Naive thymus-derived CD4-positive, alpha-beta T cell (primary cell): ENCODE data around the gene WWOX. TPM values are rescaled to one million over a fixed set of nuclear protein-coding genes. Genes with fewer than 3 reads are reported as not detected.

Source experiments
- ATAC-seq: fragments of 150-1000 bp; cut with Tn5 transposase; 2 replicates; pipeline ENCODE4 v1.10.0; 2021; ENCODE audit warnings: mild to moderate bottlenecking, moderate library complexity
- CTCF ChIA-PET: fragments of 350-600 bp; sonication (Branson Sonifier 250); formaldehyde crosslinking; loops from one replicate; lab custom pipeline; 2021; ENCODE audit warnings: antibody characterized with exemption; lab: Charles Lee
- POLR2A ChIA-PET: fragments of 350-600 bp; sonication (Branson Sonifier 250); formaldehyde crosslinking; loops from one replicate; lab custom pipeline; 2021; ENCODE audit warnings: antibody characterized with exemption, inconsistent platforms; lab: Charles Lee
- DNase-seq, 9 donors: peaks; one replicate each; pipeline versions ENCODE4 v3.0.0 to v3.0.0-alpha.2; 2020 to 2022; ENCODE audit warnings: mixed read lengths in 1 of 9
- H3K27ac ChIP-seq: one replicate; pipeline ENCODE4 v1.7.0; 2013; ENCODE audit warnings: mild to moderate bottlenecking, low read depth, low read length, moderate library complexity
- H3K27me3 ChIP-seq, 2 donors: one replicate each; pipeline ENCODE4 v1.7.0; 2013; ENCODE audit warnings: low read length in 2 of 2, mild to moderate bottlenecking in 2 of 2, moderate library complexity in 2 of 2; ENCODE audit not compliant: control insufficient read depth in 2 of 2, insufficient read depth in 2 of 2
- H3K36me3 ChIP-seq, 3 experiments: 1 replicate in 2 of 3; 2 replicates in 1 of 3; pipeline ENCODE4 v1.7.0; 2013; ENCODE audit warnings: low read length in 3 of 3, mild to moderate bottlenecking in 3 of 3, moderate library complexity in 1 of 3; ENCODE audit not compliant: insufficient read depth in 3 of 3, control insufficient read depth in 2 of 3
- H3K4me1 ChIP-seq, 2 donors: one replicate each; pipeline ENCODE4 v1.7.0; 2013; ENCODE audit warnings: low read length in 2 of 2, mild to moderate bottlenecking in 2 of 2, moderate library complexity in 1 of 2; ENCODE audit not compliant: control insufficient read depth in 2 of 2, insufficient read depth in 2 of 2
- H3K4me3 ChIP-seq: 2 replicates; pipeline ENCODE4 v1.7.0; 2013; ENCODE audit warnings: mild to moderate bottlenecking, low read length
- H3K9me3 ChIP-seq, 3 experiments: 1 replicate in 2 of 3; 2 replicates in 1 of 3; pipeline ENCODE4 v1.7.0; 2013; ENCODE audit warnings: low read length in 3 of 3; ENCODE audit not compliant: control insufficient read depth in 2 of 3
- H3K27ac Mint-ChIP-seq, 9 donors: one replicate each; pipeline ENCODE4 v1.8.0; 2020 to 2022; ENCODE audit warnings: mixed read lengths in 9 of 9, mild to moderate bottlenecking in 8 of 9, moderate library complexity in 5 of 9, inconsistent platforms in 2 of 9
- H3K27me3 Mint-ChIP-seq, 5 donors: one replicate each; pipeline ENCODE4 v1.8.0; 2021 to 2022; ENCODE audit warnings: mixed read lengths in 5 of 5, mild to moderate bottlenecking in 1 of 5
- H3K36me3 Mint-ChIP-seq, 5 donors: one replicate each; pipeline ENCODE4 v1.8.0; 2020 to 2022; ENCODE audit warnings: mixed read lengths in 5 of 5, mild to moderate bottlenecking in 3 of 5, inconsistent platforms in 1 of 5
- H3K4me1 Mint-ChIP-seq, 7 donors: one replicate each; pipeline ENCODE4 v1.8.0; 2020 to 2022; ENCODE audit warnings: mixed read lengths in 7 of 7, mild to moderate bottlenecking in 3 of 7, inconsistent platforms in 1 of 7
- H3K4me3 Mint-ChIP-seq, 10 donors: one replicate each; pipeline ENCODE4 v1.8.0; 2020 to 2022; ENCODE audit warnings: mild to moderate bottlenecking in 10 of 10, mixed read lengths in 10 of 10, moderate library complexity in 6 of 10, inconsistent platforms in 2 of 10
- H3K9me3 Mint-ChIP-seq, 11 donors: one replicate each; pipeline ENCODE4 v1.8.0; 2020 to 2022; ENCODE audit warnings: mixed read lengths in 11 of 11, mild to moderate bottlenecking in 4 of 11, inconsistent platforms in 1 of 11, moderate library complexity in 1 of 11
- intact Hi-C, 2 donors: fragments of 100-400 bp; cut with micrococcal nuclease; formaldehyde crosslinking; loops; one replicate each; pipeline ENCODE4 v1.15.1; 2023
- polyA plus RNA-seq, 2 donors: library from polyadenylated mRNA; unstranded; fragments of 300-500 nt; fragmentation: Illumina TruSeq; gene quantifications; one replicate each; pipeline ENCODE4 v1.2.3, GENCODE V29; 2021
- total RNA-seq, 6 experiments: library from RNA in 5 of 6; stranded (reverse) in 5 of 6; gene quantifications; 1 replicate in 5 of 6; 2 replicates in 1 of 6; pipeline ENCODE4 v1.2.3 and lab custom pipeline; 2021 to 2026

WWOX gene
- total and polyA plus RNA-seq, 7 experiments from 2014 or later, result 13.8 to 31.1 (median 20.8) TPM

DNA sequence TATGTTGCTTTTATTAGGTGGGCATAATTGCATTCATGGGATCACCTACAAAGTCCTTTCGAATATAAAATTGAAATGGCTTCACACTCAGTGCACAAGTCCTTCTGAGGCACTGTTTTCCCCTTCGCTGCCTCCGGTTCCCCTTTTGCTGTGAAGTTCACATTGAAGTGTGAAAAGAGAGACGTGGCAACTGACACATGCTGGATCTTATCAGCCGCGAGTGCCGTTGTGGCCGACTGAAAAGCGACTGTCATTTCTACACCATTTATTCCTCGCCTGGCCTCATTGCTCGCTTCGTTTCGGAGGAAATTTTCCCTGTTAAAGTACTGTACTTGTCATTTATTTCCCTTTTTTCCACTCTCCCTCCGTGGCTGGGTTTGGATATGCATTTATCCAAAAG lies 1077.6 kb downstream of the WWOX start:
- Mint-ChIP-seq H3K4me1 (peaks cover 0 to 12% (median 0%) of the 10 kb centered on the region in 7 donors), H3K36me3 (peaks cover 4 to 11% (median 8%) of the 10 kb centered on the region in 5 donors), H3K27me3 (peaks cover 0 to 9% (median 0%) of the 10 kb centered on the region in 5 donors), H3K9me3 (peaks cover 3 to 43% (median 10%) of the 10 kb centered on the region in 11 donors), H3K4me3 (no peak overlapping the region), H3K27ac (no peak overlapping the region)
- POLR2A ChIA-PET, result no interaction called here
- Histone ChIP-seq H3K4me1 (no peaks in the 10 kb centered on the region), H3K4me3 (no peak overlapping the region), H3K36me3 (no peaks in the 10 kb centered on the region), H3K27ac (no peak overlapping the region), H3K27me3 (no peaks in the 10 kb centered on the region), H3K9me3 (no peaks in the 10 kb centered on the region)
- ATAC-seq (peak; percentile 42), DNase-seq (no peak)
- intact Hi-C loops, result no loop called here
- CTCF ChIA-PET, result interaction anchor here (0.6 kb wide), 1 partner anchor 42 kb away, joined by 3 read pairs; no protein-coding TSS in a partner anchor

DNA sequence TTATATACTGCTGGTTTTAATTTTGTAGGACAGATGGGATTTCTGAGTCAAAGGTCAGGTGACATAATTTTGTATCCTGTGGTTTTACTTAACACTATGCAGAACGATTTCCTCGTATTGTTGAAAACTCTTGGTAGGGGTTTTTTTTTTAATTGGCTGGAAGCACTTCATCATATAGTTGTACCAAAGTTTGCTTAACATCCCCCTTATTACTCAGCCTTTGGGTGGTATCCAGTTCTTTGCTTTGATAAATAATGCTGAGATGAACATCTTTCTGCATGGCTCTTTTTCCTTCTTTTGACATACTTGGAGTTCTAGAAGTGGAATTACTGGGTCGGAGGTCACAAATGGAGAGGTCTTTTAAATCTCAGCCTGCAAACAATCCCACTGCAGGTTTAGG lies 1082.0 kb downstream of the WWOX start:
- no peak overlapping the region for H3K27ac ChIP-seq
- no peaks in the 10 kb centered on the region for H3K4me1 ChIP-seq
- H3K36me3 Mint-ChIP-seq, result peaks cover 2 to 6% (median 4%) of the 10 kb centered on the region in 5 donors
- no peak for ATAC-seq
- no peak overlapping the region for H3K27ac Mint-ChIP-seq
- intact Hi-C loops, result no loop called here
- H3K27me3 Mint-ChIP-seq, result peaks cover 0 to 7% (median 0%) of the 10 kb centered on the region in 5 donors
- peaks cover 0 to 34% (median 5%) of the 10 kb centered on the region in 11 donors for H3K9me3 Mint-ChIP-seq
- no peaks in the 10 kb centered on the region for H3K9me3 ChIP-seq
- ChIA-PET POLR2A (no interaction called here), CTCF (no interaction called here)
- H3K4me3 Mint-ChIP-seq, result no peak overlapping the region
- no peak overlapping the region for H3K4me3 ChIP-seq
- H3K27me3 ChIP-seq, result no peaks in the 10 kb centered on the region
- H3K4me1 Mint-ChIP-seq, result peaks cover 0 to 12% (median 0%) of the 10 kb centered on the region in 7 donors
- DNase-seq, result no peak
- H3K36me3 ChIP-seq, result no peaks in the 10 kb centered on the region

- DNase-seq (no peak), ATAC-seq (no peak)
- POLR2A ChIA-PET, result no interaction called here
- no peak overlapping the region for H3K4me3 ChIP-seq
- Mint-ChIP-seq H3K27ac (no peak overlapping the region), H3K4me3 (no peak overlapping the region), H3K4me1 (peaks cover 0 to 9% (median 0%) of the 10 kb centered on the region in 7 donors), H3K36me3 (peaks cover 0 to 5% (median 0%) of the 10 kb centered on the region in 5 donors), H3K27me3 (peaks cover 0 to 7% (median 0%) of the 10 kb centered on the region in 5 donors), H3K9me3 (peaks cover 0 to 27% (median 3%) of the 10 kb centered on the region in 11 donors)
- no peaks in the 10 kb centered on the region for H3K9me3 ChIP-seq
- H3K4me1 ChIP-seq, result no peaks in the 10 kb centered on the region
- no peak overlapping the region for H3K27ac ChIP-seq
- intact Hi-C loops, result no loop called here
- H3K27me3 ChIP-seq, result no peaks in the 10 kb centered on the region
- CTCF ChIA-PET, result no interaction called here
- H3K36me3 ChIP-seq, result no peaks in the 10 kb centered on the region
These were observed 1083.2 kb downstream of the WWOX start for GRCh38 chr16:79182616-79183015.

- Mint-ChIP-seq H3K27me3 (peaks cover 0 to 7% (median 0%) of the 10 kb centered on the region in 5 donors), H3K4me3 (no peak overlapping the region), H3K4me1 (peaks cover 0 to 17% (median 0%) of the 10 kb centered on the region in 7 donors), H3K27ac (no peak overlapping the region), H3K36me3 (peaks cover 0 to 9% (median 0%) of the 10 kb centered on the region in 5 donors), H3K9me3 (peaks cover 2 to 31% (median 9%) of the 10 kb centered on the region in 11 donors)
- ChIA-PET POLR2A (no interaction called here), CTCF (no interaction called here)
- intact Hi-C loops, result no loop called here
- Histone ChIP-seq H3K36me3 (no peaks in the 10 kb centered on the region), H3K27ac (no peak overlapping the region), H3K4me1 (no peaks in the 10 kb centered on the region), H3K9me3 (peaks cover 0 to 5% (median 0%) of the 10 kb centered on the region in 3 experiments), H3K27me3 (no peaks in the 10 kb centered on the region), H3K4me3 (no peak overlapping the region)
- DNase-seq (no peak), ATAC-seq (no peak)
These were observed 1084.1 kb downstream of the WWOX start for GRCh38 chr16:79183571-79183970.

- H3K27ac ChIP-seq, result no peak overlapping the region
- H3K36me3 Mint-ChIP-seq, result peaks cover 0 to 9% (median 0%) of the 10 kb centered on the region in 5 donors
- ATAC-seq, result no peak
- no peaks in the 10 kb centered on the region for H3K27me3 ChIP-seq
- no peaks in the 10 kb centered on the region for H3K36me3 ChIP-seq
- H3K4me1 ChIP-seq, result no peaks in the 10 kb centered on the region
- no peak overlapping the region for H3K27ac Mint-ChIP-seq
- peaks cover 0 to 20% (median 0%) of the 10 kb centered on the region in 7 donors for H3K4me1 Mint-ChIP-seq
- peaks cover 2 to 25% (median 11%) of the 10 kb centered on the region in 11 donors for H3K9me3 Mint-ChIP-seq
- intact Hi-C loops, result no loop called here
- H3K27me3 Mint-ChIP-seq, result peaks cover 0 to 7% (median 0%) of the 10 kb centered on the region in 5 donors
- peaks cover 0 to 5% (median 0%) of the 10 kb centered on the region in 3 experiments for H3K9me3 ChIP-seq
- DNase-seq, result no peak
- CTCF ChIA-PET, result no interaction called here
- H3K4me3 Mint-ChIP-seq, result no peak overlapping the region
- POLR2A ChIA-PET, result no interaction called here
- H3K4me3 ChIP-seq, result no peak overlapping the region
These were observed 1085.1 kb downstream of the WWOX start for GRCh38 chr16:79184464-79185030.

DNA sequence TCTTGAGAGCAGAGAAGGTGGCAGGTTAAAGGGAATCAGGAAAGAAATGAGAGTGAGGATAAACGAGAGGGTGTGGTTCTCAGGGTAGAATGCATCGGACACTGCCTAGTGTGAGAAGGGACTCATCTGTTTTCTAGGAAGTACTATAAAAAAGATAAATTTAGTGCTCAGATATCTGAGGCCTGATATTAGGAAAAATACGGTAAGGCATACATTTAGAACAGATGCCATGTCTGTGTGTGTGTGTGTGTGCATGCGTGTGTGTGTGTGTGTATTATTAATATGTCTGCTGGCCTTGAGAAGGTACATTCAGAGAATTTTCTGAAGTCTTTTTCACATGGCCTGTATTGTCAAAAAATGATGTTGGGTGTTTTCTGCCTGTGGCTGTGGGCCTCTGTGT lies 1086.3 kb downstream of the WWOX start:
- H3K36me3 Mint-ChIP-seq, result peaks cover 0 to 6% (median 0%) of the 10 kb centered on the region in 5 donors
- POLR2A ChIA-PET, result no interaction called here

More for the DNA sequence above, 1086.3 kb downstream of the WWOX start:
- DNase-seq, result no peak
- H3K27ac Mint-ChIP-seq, result no peak overlapping the region
- ATAC-seq, result no peak
- Histone ChIP-seq H3K9me3 (peaks cover 0 to 5% (median 0%) of the 10 kb centered on the region in 3 experiments), H3K36me3 (no peaks in the 10 kb centered on the region), H3K4me3 (no peak overlapping the region), H3K27me3 (no peaks in the 10 kb centered on the region), H3K27ac (no peak overlapping the region), H3K4me1 (no peaks in the 10 kb centered on the region)
- no peak overlapping the region for H3K4me3 Mint-ChIP-seq
- peaks cover 2 to 16% (median 11%) of the 10 kb centered on the region in 11 donors for H3K9me3 Mint-ChIP-seq
- H3K4me1 Mint-ChIP-seq, result peaks cover 0 to 20% (median 0%) of the 10 kb centered on the region in 7 donors
- peaks cover 0 to 6% (median 0%) of the 10 kb centered on the region in 5 donors for H3K27me3 Mint-ChIP-seq
- CTCF ChIA-PET, result no interaction called here
- intact Hi-C loops, result no loop called here
